B cell (primary cell): Measurements from ENCODE around the gene SLC5A2. TPM values are rescaled to one million over a fixed set of nuclear protein-coding genes. Genes with fewer than 3 reads are reported as not detected.

Experiments
- ATAC-seq: fragments of 200-7000 bp; cut with Tn5 transposase; one replicate; pipeline ENCODE4 v1.10.0; 2021; ENCODE audit warnings: low read depth, mild to moderate bottlenecking, moderate number of reproducible peaks, moderate library complexity
- CTCF ChIA-PET: fragments of 350-600 bp; sonication (Branson Sonifier 250); formaldehyde crosslinking; loops from one replicate; lab custom pipeline; 2021; ENCODE audit warnings: antibody characterized with exemption, inconsistent platforms; lab: Charles Lee
- POLR2A ChIA-PET: fragments of 350-600 bp; sonication (Branson Sonifier 250); formaldehyde crosslinking; loops from one replicate; lab custom pipeline; 2021; ENCODE audit warnings: antibody characterized with exemption; lab: Charles Lee
- DNase-seq: peaks from one replicate; pipeline ENCODE4 v3.0.0; 2013
- H2AFZ ChIP-seq: 2 replicates; pipeline ENCODE4 v1.6.1; 2012; ENCODE audit warnings: mild to moderate bottlenecking, low read depth, low read length; ENCODE audit not compliant: insufficient read depth, poor library complexity, severe bottlenecking
- H3K27ac ChIP-seq, 2 donors: 1 replicate in 1 of 2; 2 replicates in 1 of 2; pipeline ENCODE4 v1.5.1; 2012 to 2013; ENCODE audit warnings: low read length in 2 of 2, mild to moderate bottlenecking in 2 of 2, moderate library complexity in 1 of 2
- H3K27me3 ChIP-seq, 4 experiments: fragments of 200-600 bp in 1 of 4; sonication (generic) in 1 of 4; replicated peaks in 1 of 4; 1 replicate in 2 of 4; 2 replicates in 2 of 4; pipeline versions ENCODE4 v1.6.1 to v1.7.0; 2013 to 2016; ENCODE audit warnings: low read length in 3 of 4, mild to moderate bottlenecking in 2 of 4, mixed read lengths in 1 of 4, moderate library complexity in 1 of 4; ENCODE audit not compliant: insufficient read depth in 4 of 4, control insufficient read depth in 3 of 4; ENCODE audit errors: control extremely low read depth in 1 of 4
- H3K36me3 ChIP-seq, 2 experiments: replicated peaks in 1 of 2; 1 replicate in 1 of 2; 2 replicates in 1 of 2; pipeline versions ENCODE4 v1.6.1 to v1.7.1; 2013; ENCODE audit warnings: low read length in 1 of 2; ENCODE audit not compliant: insufficient read depth in 2 of 2, control insufficient read depth in 1 of 2; ENCODE audit errors: control extremely low read depth in 1 of 2, extremely low read depth in 1 of 2
- H3K4me1 ChIP-seq, 2 donors: fragments of 200-600 bp in 1 of 2; sonication (generic) in 1 of 2; 1 replicate in 1 of 2; 2 replicates in 1 of 2; pipeline versions ENCODE4 v1.5.1 to v1.6.1; 2013 to 2017; ENCODE audit warnings: low read length in 2 of 2; ENCODE audit not compliant: control insufficient read depth in 2 of 2, insufficient read depth in 2 of 2
- H3K4me2 ChIP-seq: replicated peaks from 2 replicates; pipeline ENCODE3; 2012; ENCODE audit warnings: mild to moderate bottlenecking, low read depth, low read length; ENCODE audit not compliant: poor library complexity, severe bottlenecking
- H3K4me3 ChIP-seq, 5 experiments: fragments of 200-600 bp in 1 of 5; sonication (generic) in 1 of 5; 1 replicate in 3 of 5; 2 replicates in 2 of 5; pipeline versions ENCODE4 v1.5.1 to v1.7.0; 2011 to 2016; ENCODE audit warnings: low read length in 4 of 5, mild to moderate bottlenecking in 4 of 5, low read depth in 2 of 5, control low read depth in 1 of 5, moderate library complexity in 1 of 5; ENCODE audit not compliant: insufficient read depth in 1 of 5; ENCODE audit errors: control extremely low read depth in 1 of 5, extremely low read depth in 1 of 5
- H3K79me2 ChIP-seq: fragments of 200-600 bp; sonication (generic); one replicate; pipeline ENCODE4 v1.6.0; 2016; ENCODE audit warnings: low read length; ENCODE audit not compliant: control insufficient read depth, insufficient read depth
- H3K9ac ChIP-seq: fragments of 200-600 bp; sonication (generic); 2 replicates; pipeline ENCODE4 v1.6.1; 2017; ENCODE audit warnings: mild to moderate bottlenecking, low read length, moderate library complexity
- H3K9me3 ChIP-seq, 3 donors: one replicate each; pipeline versions ENCODE4 v1.6.1 to v1.7.1; 2013; ENCODE audit warnings: low read length in 2 of 3; ENCODE audit not compliant: control insufficient read depth in 2 of 3, insufficient read depth in 1 of 3; ENCODE audit errors: control extremely low read depth in 1 of 3
- H4K20me1 ChIP-seq: 2 replicates; pipeline ENCODE4 v1.6.0; 2012; ENCODE audit warnings: mild to moderate bottlenecking, low read length; ENCODE audit not compliant: insufficient read depth, control insufficient read depth, poor library complexity, severe bottlenecking
- H3K27ac Mint-ChIP-seq: one replicate; pipeline ENCODE4 v1.8.0; 2021; ENCODE audit warnings: mixed read lengths
- H3K27me3 Mint-ChIP-seq: one replicate; pipeline ENCODE4 v1.8.0; 2021; ENCODE audit warnings: mixed read lengths
- H3K4me1 Mint-ChIP-seq: one replicate; pipeline ENCODE4 v1.8.0; 2021; ENCODE audit warnings: mixed read lengths
- H3K4me3 Mint-ChIP-seq: one replicate; pipeline ENCODE4 v1.8.0; 2021; ENCODE audit warnings: mixed read lengths
- H3K9me3 Mint-ChIP-seq: one replicate; pipeline ENCODE4 v1.8.0; 2022; ENCODE audit warnings: mixed read lengths; ENCODE audit not compliant: insufficient read depth
- CTCF ChIP-seq: fragments of 200-600 bp; IDR thresholded peaks from one replicate; pipeline ENCODE4 v1.8.0; 2022; ENCODE audit warnings: antibody characterized with exemption, mild to moderate bottlenecking
- EZH2 ChIP-seq: IDR thresholded peaks from 2 replicates; pipeline ENCODE4 v1.6.1; 2012; ENCODE audit warnings: borderline replicate concordance, low read depth, mild to moderate bottlenecking, moderate library complexity, low read length; ENCODE audit not compliant: insufficient read depth, poor library complexity, severe bottlenecking
- WGBS: methylation state at CpG from one replicate; pipeline ENCODE4 v1.1.5; 2013; ENCODE audit warnings: missing lambda C conversion rate; ENCODE audit not compliant: insufficient coverage; 5-methylcytosine and 5-hydroxymethylcytosine counted together
- intact Hi-C: fragments of 100-400 bp; cut with micrococcal nuclease; formaldehyde crosslinking; loops from one replicate; pipeline ENCODE4 v1.10.0; 2022
- polyA plus RNA-seq: library from polyadenylated mRNA; depleted of rRNA; stranded (reverse); fragments of >200 nt; gene quantifications from 2 replicates; pipeline ENCODE4 v1.2.3, GENCODE V29; 2012
- total RNA-seq, 2 donors: library from RNA; stranded (reverse); fragments of 120-200 nt in 1 of 2; gene quantifications; 1 replicate in 1 of 2; 2 replicates in 1 of 2; pipeline versions ENCODE4 v1.2.3 to v1.2.4, GENCODE V29; 2013 to 2022

The SLC5A2 gene
- total and polyA plus RNA-seq, 2 donors (not counting 1 experiment from before 2014, with no cell fraction given), result 0.67 to 0.69 TPM

- H3K79me2 ChIP-seq, result no peaks in the 10 kb centered on the region
- TF ChIP-seq EZH2 (no peak), CTCF (no peak)
- H3K4me2 ChIP-seq, result no peak overlapping the region
- H3K9me3 ChIP-seq, result peaks cover 0 to 5% (median 0%) of the 10 kb centered on the region in 3 donors
- DNase-seq (no peak), ATAC-seq (no peak)
- POLR2A ChIA-PET, result interaction anchor here (2.1 kb wide), 1 partner anchor 12 kb away, joined by 6 read pairs; no protein-coding TSS in a partner anchor
- H3K9me3 Mint-ChIP-seq, result no peaks in the 10 kb centered on the region
- H3K4me3 Mint-ChIP-seq, result peak overlapping the region; percentile 73
- peaks cover 0 to 23% of the 10 kb centered on the region in 2 experiments for H3K36me3 ChIP-seq
- peaks cover 12% of the 10 kb centered on the region for H3K4me1 Mint-ChIP-seq
- H2AFZ ChIP-seq, result no peak overlapping the region
- no peak overlapping the region for H3K27ac Mint-ChIP-seq
- no peak overlapping the region for H3K27ac ChIP-seq
- peaks cover 6% of the 10 kb centered on the region for H4K20me1 ChIP-seq
- intact Hi-C loops, result no loop called here
- peaks cover 0 to 12% (median 4%) of the 10 kb centered on the region in 4 experiments for H3K27me3 ChIP-seq
- no peak overlapping the region for H3K4me3 ChIP-seq
- peaks cover 3% of the 10 kb centered on the region for H3K27me3 Mint-ChIP-seq
- peaks cover 10 to 16% of the 10 kb centered on the region in 2 donors for H3K4me1 ChIP-seq
- WGBS, result 91% methylated on average over 4 of the region's 7 CpGs
- no peak overlapping the region for H3K9ac ChIP-seq
- CTCF ChIA-PET, result interaction anchor here (0.6 kb wide), 1 partner anchor 376 kb away, joined by 3 read pairs; no protein-coding TSS in a partner anchor
Observed at GRCh38 chr16:31489298-31489564, 6.3 kb downstream of the SLC5A2 start.

GRCh38 chr16:31489616-31490584, 7.0 kb downstream of the SLC5A2 start:
- no peak overlapping the region for H3K4me2 ChIP-seq
- ChIA-PET POLR2A (interaction anchor here (0.6 to 2.1 kb wide), 2 partner anchors 13 to 449 kb away, joined by 3 to 6 read pairs; no protein-coding TSS in a partner anchor), CTCF (interaction anchor here (0.6 kb wide), 1 partner anchor 376 kb away, joined by 3 read pairs; no protein-coding TSS in a partner anchor)
- H3K27ac ChIP-seq, result no peak overlapping the region
- H3K4me1 ChIP-seq, result peaks cover 10 to 16% of the 10 kb centered on the region in 2 donors
- H3K79me2 ChIP-seq, result no peaks in the 10 kb centered on the region
- peaks cover 0 to 12% (median 4%) of the 10 kb centered on the region in 4 experiments for H3K27me3 ChIP-seq
- TF ChIP-seq EZH2 (no peak), CTCF (no peak)
- no peak overlapping the region for H2AFZ ChIP-seq
- ATAC-seq, result no peak
- H3K27ac Mint-ChIP-seq, result peak overlapping the region; percentile 52
- peaks cover 0 to 5% (median 0%) of the 10 kb centered on the region in 3 donors for H3K9me3 ChIP-seq
- H3K9me3 Mint-ChIP-seq, result no peaks in the 10 kb centered on the region
- H3K4me1 Mint-ChIP-seq, result peaks cover 12% of the 10 kb centered on the region
- peaks cover 0 to 23% of the 10 kb centered on the region in 2 experiments for H3K36me3 ChIP-seq
- 94% methylated on average over 21 of the region's 22 CpGs for WGBS
- no peak overlapping the region for H3K4me3 ChIP-seq
- peak overlapping the region; percentile 52 for H3K4me3 Mint-ChIP-seq
- H4K20me1 ChIP-seq, result peaks cover 6% of the 10 kb centered on the region
- no peak overlapping the region for H3K9ac ChIP-seq
- DNase-seq, result no peak
- peaks cover 3% of the 10 kb centered on the region for H3K27me3 Mint-ChIP-seq
- intact Hi-C loops, result no loop called here
